CD14-positive monocyte (primary cell): Measurements from ENCODE around the gene NOM1. TPM values are rescaled to one million over a fixed set of nuclear protein-coding genes. Genes with fewer than 3 reads are reported as not detected.

Experiments used
- DNase-seq, 3 donors: peaks; one replicate each; pipeline ENCODE4 v3.0.0-alpha.2; 2011 to 2022
- H2AFZ ChIP-seq: 2 replicates; pipeline ENCODE4 v1.6.0; 2012; ENCODE audit warnings: mild to moderate bottlenecking, low read depth, low read length, inconsistent platforms; ENCODE audit not compliant: insufficient read depth, poor library complexity, severe bottlenecking
- H3K27ac ChIP-seq, 2 donors: 1 replicate in 1 of 2; 2 replicates in 1 of 2; pipeline ENCODE4 v1.5.1; 2012 to 2013; ENCODE audit warnings: low read length in 2 of 2, control low read depth in 1 of 2, inconsistent platforms in 1 of 2, low read depth in 1 of 2, mild to moderate bottlenecking in 1 of 2
- H3K27me3 ChIP-seq, 2 donors: one replicate each; pipeline versions ENCODE4 v1.6.0 to v1.6.1; 2011 to 2013; ENCODE audit warnings: low read length in 2 of 2; ENCODE audit not compliant: control insufficient read depth in 2 of 2, insufficient read depth in 2 of 2
- H3K36me3 ChIP-seq, 2 donors: replicated peaks in 1 of 2; 1 replicate in 1 of 2; 2 replicates in 1 of 2; pipeline versions ENCODE4 v1.5.1 to v1.6.1; 2012 to 2013; ENCODE audit warnings: low read length in 2 of 2, control low read depth in 1 of 2, inconsistent platforms in 1 of 2, mild to moderate bottlenecking in 1 of 2; ENCODE audit not compliant: insufficient read depth in 2 of 2, control insufficient read depth in 1 of 2
- H3K4me1 ChIP-seq, 2 donors: 1 replicate in 1 of 2; 2 replicates in 1 of 2; pipeline versions ENCODE4 v1.5.1 to v1.6.1; 2012 to 2013; ENCODE audit warnings: low read length in 2 of 2, control low read depth in 1 of 2, inconsistent platforms in 1 of 2, mild to moderate bottlenecking in 1 of 2, moderate library complexity in 1 of 2; ENCODE audit not compliant: insufficient read depth in 2 of 2, control insufficient read depth in 1 of 2
- H3K4me2 ChIP-seq: replicated peaks from 2 replicates; pipeline ENCODE3; 2012; ENCODE audit warnings: low read length, moderate library complexity, mild to moderate bottlenecking; ENCODE audit not compliant: poor library complexity, severe bottlenecking; ENCODE audit errors: extremely low read depth
- H3K4me3 ChIP-seq, 3 experiments: fragments of 200-600 bp in 1 of 3; sonication (generic) in 1 of 3; replicated peaks in 1 of 3; 1 replicate in 2 of 3; 2 replicates in 1 of 3; pipeline ENCODE4 v1.5.1; 2011 to 2013; ENCODE audit warnings: low read length in 3 of 3, mild to moderate bottlenecking in 3 of 3, control low read depth in 2 of 3, low read depth in 2 of 3, inconsistent platforms in 1 of 3, moderate library complexity in 1 of 3
- H3K79me2 ChIP-seq: 2 replicates; pipeline ENCODE4 v1.6.0; 2012; ENCODE audit warnings: mild to moderate bottlenecking, control low read depth, inconsistent platforms, low read length, moderate library complexity; ENCODE audit not compliant: insufficient read depth
- H3K9ac ChIP-seq: 2 replicates; pipeline ENCODE4 v1.6.0; 2017; ENCODE audit warnings: low read length, mild to moderate bottlenecking; ENCODE audit not compliant: insufficient read depth, poor library complexity, severe bottlenecking
- H3K9me3 ChIP-seq, 2 donors: replicated peaks in 1 of 2; 1 replicate in 1 of 2; 2 replicates in 1 of 2; pipeline versions ENCODE4 v1.5.1 to v1.6.1; 2012 to 2013; ENCODE audit warnings: low read length in 2 of 2, control low read depth in 1 of 2; ENCODE audit not compliant: control insufficient read depth in 1 of 2, insufficient read depth in 1 of 2
- H4K20me1 ChIP-seq: 2 replicates; pipeline ENCODE4 v1.6.0; 2012; ENCODE audit warnings: mild to moderate bottlenecking, low read length, control low read depth, moderate library complexity; ENCODE audit not compliant: insufficient read depth
- H3K27ac Mint-ChIP-seq, 7 donors: one replicate each; pipeline ENCODE4 v1.8.0; 2020; ENCODE audit warnings: mild to moderate bottlenecking in 7 of 7, mixed read lengths in 7 of 7, moderate library complexity in 6 of 7, inconsistent platforms in 2 of 7
- H3K27me3 Mint-ChIP-seq, 3 donors: one replicate each; pipeline ENCODE4 v1.8.0; 2021 to 2022; ENCODE audit warnings: low read depth in 3 of 3, mild to moderate bottlenecking in 3 of 3, mixed read lengths in 3 of 3, moderate library complexity in 3 of 3, inconsistent platforms in 1 of 3
- H3K36me3 Mint-ChIP-seq, 2 donors: one replicate each; pipeline ENCODE4 v1.8.0; 2020; ENCODE audit warnings: mixed read lengths in 2 of 2, inconsistent platforms in 1 of 2, mild to moderate bottlenecking in 1 of 2
- H3K4me1 Mint-ChIP-seq: one replicate; pipeline ENCODE4 v1.8.0; 2020; ENCODE audit warnings: mild to moderate bottlenecking, mixed read lengths
- H3K4me3 Mint-ChIP-seq, 2 donors: one replicate each; pipeline ENCODE4 v1.8.0; 2020; ENCODE audit warnings: mild to moderate bottlenecking in 2 of 2, mixed read lengths in 2 of 2, moderate library complexity in 1 of 2
- H3K9me3 Mint-ChIP-seq, 7 donors: one replicate each; pipeline ENCODE4 v1.8.0; 2020 to 2022; ENCODE audit warnings: mixed read lengths in 7 of 7, mild to moderate bottlenecking in 6 of 7, moderate library complexity in 6 of 7, inconsistent platforms in 2 of 7
- CTCF ChIP-seq: fragments of 200-600 bp; IDR thresholded peaks from one replicate; pipeline ENCODE4 v1.8.0; 2022; ENCODE audit warnings: antibody characterized with exemption, mild to moderate bottlenecking
- WGBS: methylation state at CpG from one replicate; pipeline ENCODE4 v1.1.5; 2013; ENCODE audit warnings: missing lambda C conversion rate; ENCODE audit not compliant: insufficient coverage; 5-methylcytosine and 5-hydroxymethylcytosine counted together
- intact Hi-C, 2 donors: fragments of 100-400 bp; cut with micrococcal nuclease; formaldehyde crosslinking; loops; one replicate each; pipeline versions ENCODE4 v1.15.0 to v1.15.1; 2023
- polyA plus RNA-seq, 3 donors: library from polyadenylated mRNA; depleted of rRNA in 1 of 3; unstranded in 2 of 3; stranded (reverse) in 1 of 3; fragments of 300-500 nt in 2 of 3; fragments of >200 nt in 1 of 3; fragmentation: Illumina TruSeq in 2 of 3; gene quantifications; 1 replicate in 2 of 3; 2 replicates in 1 of 3; pipeline ENCODE4 v1.2.3, GENCODE V29; 2012 to 2021

The NOM1 gene
- polyA plus RNA-seq, 3 donors = 0.89 to 11.5 (median 1.9) TPM

GRCh38 chr7:157003445-157003755 is 53.9 kb downstream of the NOM1 start:
- H3K79me2 ChIP-seq = no peaks in the 10 kb centered on the region
- Mint-ChIP-seq H3K9me3 (peaks cover 0 to 26% (median 8%) of the 10 kb centered on the region in 7 donors), H3K27ac (no peak overlapping the region), H3K4me3 (peak overlapping the region in 1 of 2 donors; percentile 79), H3K27me3 (peaks cover 91 to 96% (median 92%) of the 10 kb centered on the region in 3 donors), H3K36me3 (peaks cover 0 to 8% of the 10 kb centered on the region in 2 donors), H3K4me1 (peaks cover 16% of the 10 kb centered on the region)
- peaks cover 81 to 93% of the 10 kb centered on the region in 2 donors for H3K27me3 ChIP-seq
- H3K4me1 ChIP-seq = peaks cover 0 to 3% of the 10 kb centered on the region in 2 donors
- no peaks in the 10 kb centered on the region for H3K36me3 ChIP-seq
- no peak overlapping the region for H3K27ac ChIP-seq
- no peak for TF ChIP-seq CTCF
- WGBS = no CpG with 5 or more reads among the region's 6 CpGs
- no peak overlapping the region for H2AFZ ChIP-seq
- no peak for DNase-seq
- H3K4me3 ChIP-seq = no peak overlapping the region
- H3K4me2 ChIP-seq = no peak overlapping the region
- no peak overlapping the region for H3K9ac ChIP-seq
- no peaks in the 10 kb centered on the region for H4K20me1 ChIP-seq
- peaks cover 0 to 20% of the 10 kb centered on the region in 2 donors for H3K9me3 ChIP-seq
- intact Hi-C loops = no loop called here

- H2AFZ ChIP-seq = no peak overlapping the region
- peaks cover 76 to 93% of the 10 kb centered on the region in 2 donors for H3K27me3 ChIP-seq
- H3K9me3 Mint-ChIP-seq = peaks cover 0 to 26% (median 8%) of the 10 kb centered on the region in 7 donors
- peaks cover 0 to 3% of the 10 kb centered on the region in 2 donors for H3K4me1 ChIP-seq
- no peak overlapping the region for H3K4me2 ChIP-seq
- no peaks in the 10 kb centered on the region for H3K36me3 ChIP-seq
- no peak for TF ChIP-seq CTCF
- peaks cover 0 to 8% of the 10 kb centered on the region in 2 donors for H3K36me3 Mint-ChIP-seq
- H3K4me3 Mint-ChIP-seq = peak overlapping the region in 1 of 2 donors; percentile 79
- H3K4me1 Mint-ChIP-seq = peaks cover 16% of the 10 kb centered on the region
- H3K9me3 ChIP-seq = peaks cover 0 to 19% of the 10 kb centered on the region in 2 donors
- H3K27me3 Mint-ChIP-seq = peaks cover 91 to 96% (median 92%) of the 10 kb centered on the region in 3 donors
- H3K4me3 ChIP-seq = no peak overlapping the region
- no peak overlapping the region for H3K27ac ChIP-seq
- H4K20me1 ChIP-seq = no peaks in the 10 kb centered on the region
- no peak overlapping the region for H3K27ac Mint-ChIP-seq
- H3K9ac ChIP-seq = no peak overlapping the region
- DNase-seq = no peak
- WGBS = 4% methylated on average over 60 of the region's 60 CpGs
- H3K79me2 ChIP-seq = no peaks in the 10 kb centered on the region
- intact Hi-C loops = no loop called here
Measured at GRCh38 chr7:157003756-157004520, 54.4 kb downstream of the NOM1 start.
